OCI-LY1 (cell line): ENCODE results near the gene RMI2.

ENCODE experiments used
- H2AFZ ChIP-seq: fragments of 200-600 bp; sonication (generic), shearing (Covaris generic); 2 replicates; pipeline ENCODE4 v1.6.0; 2014; ENCODE audit warnings: antibody characterized with exemption, mild to moderate bottlenecking, low read length
- H3F3A ChIP-seq: fragments of 200-600 bp; sonication (generic), shearing (Covaris generic); 2 replicates; pipeline ENCODE4 v1.6.0; 2014; ENCODE audit warnings: mild to moderate bottlenecking, antibody characterized with exemption, low read length, moderate library complexity; ENCODE audit not compliant: insufficient read depth
- H3K27ac ChIP-seq: fragments of 200-600 bp; sonication (generic); 2 replicates; pipeline ENCODE4 v1.5.1; 2014; ENCODE audit warnings: low read length, mixed run types, mild to moderate bottlenecking, low read depth; ENCODE audit not compliant: poor library complexity, severe bottlenecking
- H3K27me3 ChIP-seq: fragments of 200-600 bp; sonication (generic); 2 replicates; pipeline ENCODE4 v1.6.0; 2014; ENCODE audit warnings: antibody characterized with exemption, mild to moderate bottlenecking, low read length, moderate library complexity; ENCODE audit not compliant: insufficient read depth
- H3K36me3 ChIP-seq: fragments of 200-600 bp; sonication (generic); 2 replicates; pipeline ENCODE4 v1.6.1; 2014; ENCODE audit warnings: mild to moderate bottlenecking, antibody characterized with exemption, low read length, moderate library complexity, mixed read lengths; ENCODE audit not compliant: insufficient read depth
- H3K4me1 ChIP-seq: fragments of 200-600 bp; sonication (generic); 2 replicates; pipeline ENCODE4 v1.5.1; 2014; ENCODE audit warnings: mild to moderate bottlenecking, low read length, moderate library complexity; ENCODE audit not compliant: insufficient read depth, severe bottlenecking
- H3K4me2 ChIP-seq: fragments of 200-600 bp; sonication (generic), shearing (Covaris generic); 2 replicates; pipeline ENCODE4 v1.6.1; 2014; ENCODE audit warnings: low read length
- H3K4me3 ChIP-seq: fragments of 200-600 bp; sonication (generic); 2 replicates; pipeline ENCODE4 v1.5.1; 2014; ENCODE audit warnings: low read length, low read depth, mild to moderate bottlenecking, mixed read lengths; ENCODE audit not compliant: poor library complexity, severe bottlenecking
- H3K79me2 ChIP-seq: fragments of 200-600 bp; shearing (Covaris generic); 2 replicates; pipeline ENCODE4 v1.6.1; 2016; ENCODE audit warnings: mixed run types, low read length, mixed read lengths; ENCODE audit not compliant: insufficient read depth
- H3K9ac ChIP-seq: fragments of 200-600 bp; sonication (generic), shearing (Covaris generic); 2 replicates; pipeline ENCODE4 v1.6.1; 2014; ENCODE audit warnings: mild to moderate bottlenecking, low read length, mixed read lengths
- H3K9me2 ChIP-seq: fragments of 200-600 bp; sonication (generic), shearing (Covaris generic); 2 replicates; pipeline ENCODE4 v1.6.1; 2014; ENCODE audit warnings: low read depth, mild to moderate bottlenecking, low read length, mixed read lengths
- H3K9me3 ChIP-seq: fragments of 200-600 bp; shearing (Covaris generic); 2 replicates; pipeline ENCODE4 v1.6.1; 2014; ENCODE audit warnings: low read length, mixed read lengths
- H4K20me1 ChIP-seq: fragments of 200-600 bp; sonication (generic), shearing (Covaris generic); 2 replicates; pipeline ENCODE4 v1.6.0; 2016; ENCODE audit warnings: mild to moderate bottlenecking, low read length; ENCODE audit not compliant: insufficient read depth
- CTCF ChIP-seq: fragments of 200-600 bp; sonication (generic), shearing (Covaris generic); IDR thresholded peaks from 2 replicates; pipeline ENCODE4 v1.5.1; 2017; ENCODE audit warnings: mild to moderate bottlenecking, antibody characterized with exemption, low read length, moderate library complexity, mixed read lengths
- EZH2 ChIP-seq: fragments of 200-600 bp; sonication (generic), shearing (Covaris generic); IDR thresholded peaks from 2 replicates; pipeline ENCODE4 v1.8.0; 2017; ENCODE audit warnings: borderline replicate concordance, mixed run types, mild to moderate bottlenecking, antibody characterized with exemption, low read length, moderate library complexity, mixed read lengths

The RMI2 gene

GRCh38 chr16:11360641-11361373, 15.5 kb downstream of the RMI2 start:
- no peak overlapping the region for H2AFZ ChIP-seq
- H4K20me1 ChIP-seq = no peaks in the 10 kb centered on the region
- no peak for TF ChIP-seq CTCF
- TF ChIP-seq EZH2 = no peak
- H3K4me1 ChIP-seq = peaks cover 37% of the 10 kb centered on the region
- H3K9ac ChIP-seq = no peak overlapping the region
- H3F3A ChIP-seq = 0 out of 2 replicates have a peak, but pooled peaks cover 4% of the 10 kb centered on the region
- H3K4me2 ChIP-seq = no peak overlapping the region
- H3K36me3 ChIP-seq = peaks cover under 1% of the 10 kb centered on the region; the same call in 1 of the 2 replicates
- no peak overlapping the region for H3K4me3 ChIP-seq
- no peaks in the 10 kb centered on the region; the same call in 1 of the 2 replicates for H3K27me3 ChIP-seq
- H3K9me2 ChIP-seq = no peaks in the 10 kb centered on the region
- H3K79me2 ChIP-seq = no peaks in the 10 kb centered on the region
- no peak overlapping the region for H3K27ac ChIP-seq
- no peaks in the 10 kb centered on the region for H3K9me3 ChIP-seq

GRCh38 chr16:11361701-11362451, 16.6 kb downstream of the RMI2 start:
- H3K4me1 ChIP-seq = peaks cover 26% of the 10 kb centered on the region
- no peak overlapping the region for H3K9ac ChIP-seq
- TF ChIP-seq EZH2 (no peak), CTCF (no peak)
- H3K4me3 ChIP-seq = no peak overlapping the region
- no peaks in the 10 kb centered on the region; the same call in 1 of the 2 replicates for H3K27me3 ChIP-seq
- H2AFZ ChIP-seq = no peak overlapping the region
- no peak overlapping the region for H3K27ac ChIP-seq
- no peaks in the 10 kb centered on the region for H3K9me2 ChIP-seq
- H3K4me2 ChIP-seq = peak overlapping the region; percentile 30; the same call in 1 of the 2 replicates
- no peaks in the 10 kb centered on the region for H4K20me1 ChIP-seq
- no peaks in the 10 kb centered on the region for H3K36me3 ChIP-seq
- no peaks in the 10 kb centered on the region for H3K79me2 ChIP-seq
- no peaks in the 10 kb centered on the region for H3K9me3 ChIP-seq
- 0 out of 2 replicates have a peak, but pooled peaks cover 3% of the 10 kb centered on the region for H3F3A ChIP-seq

GRCh38 chr16:11363927-11364258, 18.6 kb downstream of the RMI2 start:
- TF ChIP-seq CTCF (no peak), EZH2 (no peak)
- H3K4me2 ChIP-seq = no peak overlapping the region
- H3K27ac ChIP-seq = no peak overlapping the region
- H3K36me3 ChIP-seq = no peaks in the 10 kb centered on the region
- no peaks in the 10 kb centered on the region for H4K20me1 ChIP-seq
- H3F3A ChIP-seq = 0 out of 2 replicates have a peak, but pooled peaks cover 3% of the 10 kb centered on the region
- H3K9me3 ChIP-seq = no peaks in the 10 kb centered on the region
- H2AFZ ChIP-seq = no peak overlapping the region
- no peak overlapping the region for H3K4me3 ChIP-seq
- H3K9ac ChIP-seq = no peak overlapping the region
- no peaks in the 10 kb centered on the region; the same call in 1 of the 2 replicates for H3K27me3 ChIP-seq
- no peaks in the 10 kb centered on the region for H3K79me2 ChIP-seq
- peaks cover 24% of the 10 kb centered on the region for H3K4me1 ChIP-seq
- H3K9me2 ChIP-seq = no peaks in the 10 kb centered on the region
